IMR-90 (cell line): Measurements from ENCODE around the gene TRIM17. TPM values are rescaled to one million over a fixed set of nuclear protein-coding genes. Genes with fewer than 3 reads are reported as not detected.

ENCODE experiments used
- ATAC-seq: fragments of 200-7000 bp; cut with Tn5 transposase; 2 replicates; pipeline ENCODE4 v1.9.1; 2020; ENCODE audit warnings: low read depth, mild to moderate bottlenecking, moderate library complexity
- BruUV-seq: library from RNA; stranded (reverse); fragments of 400-500 nt; replicated peaks from 2 replicates; lab custom pipeline; 2021; lab: Mats Ljungman, UMichigan
- CTCF ChIA-PET: fragments of 300-600 bp; formaldehyde crosslinking; extraction: SDS; loops from one replicate; lab custom pipeline; 2021; ENCODE audit warnings: antibody characterized with exemption; lab: Yijun Ruan, JAX
- POLR2A ChIA-PET: fragments of 300-600 bp; sonication (Branson Sonifier 250); formaldehyde crosslinking; loops from one replicate; lab custom pipeline; 2022; ENCODE audit warnings: antibody characterized with exemption; ENCODE audit not compliant: unreplicated experiment; lab: Charles Lee
- DNase-seq: peaks from one replicate; pipeline ENCODE4 v3.0.0; 2013
- H2AFZ ChIP-seq: replicated peaks from 2 replicates; pipeline ENCODE3; 2013; ENCODE audit warnings: low read length, mild to moderate bottlenecking; ENCODE audit not compliant: poor library complexity
- H2AK5ac ChIP-seq: 2 replicates; pipeline ENCODE4 v1.6.1; 2013; ENCODE audit warnings: low read depth, low read length, inconsistent platforms
- H2AK9ac ChIP-seq: replicated peaks from 2 replicates; pipeline ENCODE3; 2013; ENCODE audit warnings: mild to moderate bottlenecking, low read depth, low read length, moderate library complexity; ENCODE audit not compliant: poor library complexity
- H2BK120ac ChIP-seq: 2 replicates; pipeline ENCODE4 v1.6.1; 2013; ENCODE audit warnings: low read depth, low read length, inconsistent platforms
- H2BK15ac ChIP-seq: 3 replicates; pipeline ENCODE4 v1.6.1; 2013; ENCODE audit warnings: low read depth, low read length, inconsistent platforms
- H2BK20ac ChIP-seq: 2 replicates; pipeline ENCODE4 v1.6.1; 2013; ENCODE audit warnings: low read depth, mild to moderate bottlenecking, inconsistent platforms, low read length, moderate library complexity
- H2BK5ac ChIP-seq: 2 replicates; pipeline ENCODE4 v1.6.1; 2013; ENCODE audit warnings: mild to moderate bottlenecking, low read depth, low read length, inconsistent platforms; ENCODE audit not compliant: poor library complexity, severe bottlenecking
- H3K14ac ChIP-seq: replicated peaks from 2 replicates; pipeline ENCODE4 v1.6.1; 2013; ENCODE audit warnings: low read depth, low read length, inconsistent platforms
- H3K18ac ChIP-seq: 2 replicates; pipeline ENCODE4 v1.6.1; 2013; ENCODE audit warnings: low read depth, low read length, control low read depth
- H3K23ac ChIP-seq: 2 replicates; pipeline ENCODE4 v1.6.1; 2013; ENCODE audit warnings: low read depth, low read length, inconsistent platforms
- H3K27ac ChIP-seq: 2 replicates; pipeline ENCODE4 v1.5.1; 2013; ENCODE audit warnings: mild to moderate bottlenecking, control low read depth, low read length; ENCODE audit not compliant: insufficient read depth
- H3K27me3 ChIP-seq: 2 replicates; pipeline ENCODE4 v1.6.1; 2013; ENCODE audit warnings: low read length; ENCODE audit not compliant: control insufficient read depth, insufficient read depth
- H3K36me3 ChIP-seq: 2 replicates; pipeline ENCODE4 v1.6.1; 2013; ENCODE audit warnings: low read length, mixed read lengths; ENCODE audit not compliant: control insufficient read depth, insufficient read depth
- H3K4ac ChIP-seq: 2 replicates; pipeline ENCODE4 v1.6.1; 2013; ENCODE audit warnings: low read depth, low read length, inconsistent platforms
- H3K4me1 ChIP-seq: 2 replicates; pipeline ENCODE4 v1.6.1; 2013; ENCODE audit warnings: low read length, mixed read lengths; ENCODE audit not compliant: control insufficient read depth, insufficient read depth
- H3K4me2 ChIP-seq: 2 replicates; pipeline ENCODE4 v1.6.1; 2013; ENCODE audit warnings: low read depth, mild to moderate bottlenecking, control low read depth, low read length, moderate library complexity
- H3K4me3 ChIP-seq: 2 replicates; pipeline ENCODE4 v1.5.1; 2013; ENCODE audit warnings: low read depth, mild to moderate bottlenecking, control low read depth, low read length, moderate library complexity; ENCODE audit not compliant: insufficient read depth
- H3K56ac ChIP-seq: 2 replicates; pipeline ENCODE4 v1.6.1; 2013; ENCODE audit warnings: low read length, inconsistent platforms; ENCODE audit not compliant: insufficient read depth; ENCODE audit errors: extremely low read depth
- H3K79me1 ChIP-seq, 2 experiments: 2 replicates each; pipeline ENCODE4 v1.6.1; 2013; ENCODE audit warnings: low read length in 2 of 2, inconsistent platforms in 1 of 2, low read depth in 1 of 2
- H3K9ac ChIP-seq: 2 replicates; pipeline ENCODE4 v1.6.1; 2013; ENCODE audit warnings: low read depth, low read length, control low read depth
- H3K9me1 ChIP-seq: 2 replicates; pipeline ENCODE4 v1.6.1; 2013; ENCODE audit warnings: low read length, inconsistent platforms; ENCODE audit not compliant: insufficient read depth
- H3K9me3 ChIP-seq: 2 replicates; pipeline ENCODE4 v1.6.1; 2013; ENCODE audit warnings: low read length; ENCODE audit not compliant: control insufficient read depth, insufficient read depth
- H4K20me1 ChIP-seq: 2 replicates; pipeline ENCODE4 v1.6.1; 2013; ENCODE audit warnings: low read length, inconsistent platforms; ENCODE audit not compliant: insufficient read depth
- H4K5ac ChIP-seq: 2 replicates; pipeline ENCODE4 v1.6.1; 2013; ENCODE audit warnings: mild to moderate bottlenecking, low read depth, low read length, control low read depth
- H4K8ac ChIP-seq, 2 experiments: 2 replicates each; pipeline ENCODE4 v1.6.1; 2013; ENCODE audit warnings: low read depth in 2 of 2, low read length in 2 of 2, control low read depth in 1 of 2, inconsistent platforms in 1 of 2
- H4K91ac ChIP-seq: 2 replicates; pipeline ENCODE4 v1.6.1; 2013; ENCODE audit warnings: low read depth, low read length, inconsistent platforms; ENCODE audit not compliant: insufficient read depth
- CEBPB ChIP-seq: IDR thresholded peaks from 2 replicates; pipeline ENCODE4 v1.6.1; 2012; ENCODE audit warnings: low read depth, low read length, improper control_type of control experiment
- CTCF ChIP-seq: conservative IDR thresholded peaks from 2 replicates; pipeline ENCODE4 v1.5.1; 2012; ENCODE audit warnings: mild to moderate bottlenecking, low read depth, low read length, improper control_type of control experiment
- ELK1 ChIP-seq: fragments of 150-350 bp; IDR thresholded peaks from 2 replicates; pipeline ENCODE4 v1.6.1; 2016; ENCODE audit warnings: low read depth, mild to moderate bottlenecking, low read length, moderate library complexity, borderline replicate concordance
- MAFK ChIP-seq: IDR thresholded peaks from 2 replicates; pipeline ENCODE4 v1.6.1; 2012; ENCODE audit warnings: low read depth, low read length, improper control_type of control experiment
- MXI1 ChIP-seq: IDR thresholded peaks from 2 replicates; pipeline ENCODE4 v1.6.1; 2012; ENCODE audit warnings: low read depth, mild to moderate bottlenecking, low read length, moderate library complexity, borderline replicate concordance
- NFE2L2 ChIP-seq: fragments of 150-350 bp; IDR thresholded peaks from 2 replicates; pipeline ENCODE4 v1.6.1; 2016; ENCODE audit warnings: low read depth, mild to moderate bottlenecking, low read length
- POLR2A ChIP-seq: IDR thresholded peaks from 2 replicates; pipeline ENCODE4 v1.6.1; 2012; ENCODE audit warnings: mild to moderate bottlenecking, low read depth, low read length
- RAD21 ChIP-seq: IDR thresholded peaks from 2 replicates; pipeline ENCODE4 v1.6.1; 2012; ENCODE audit warnings: low read length, improper control_type of control experiment
- RCOR1 ChIP-seq: IDR thresholded peaks from 2 replicates; pipeline ENCODE4 v1.6.1; 2012; ENCODE audit warnings: mild to moderate bottlenecking, low read length, improper control_type of control experiment; ENCODE audit not compliant: insufficient replicate concordance
- RFX5 ChIP-seq: IDR thresholded peaks from 2 replicates; pipeline ENCODE4 v1.8.0; 2012; ENCODE audit warnings: low read depth, mild to moderate bottlenecking, low read length, moderate library complexity
- SMC3 ChIP-seq: fragments of 150-350 bp; IDR thresholded peaks from 2 replicates; pipeline ENCODE4 v1.6.1; 2016; ENCODE audit warnings: low read depth, mild to moderate bottlenecking, antibody characterized with exemption, low read length, moderate library complexity
- USF2 ChIP-seq: fragments of 150-350 bp; IDR thresholded peaks from 2 replicates; pipeline ENCODE4 v1.6.1; 2017; ENCODE audit warnings: mild to moderate bottlenecking, antibody characterized with exemption, low read length, low read depth
- WGBS, 2 experiments: methylation state at CpG; one replicate each; pipeline versions ENCODE4 v1.1.5 to v1.1.7; 2013; ENCODE audit warnings: missing lambda C conversion rate in 2 of 2; ENCODE audit not compliant: insufficient read length in 1 of 2; ENCODE audit errors: extremely low coverage in 2 of 2; 5-methylcytosine and 5-hydroxymethylcytosine counted together
- dilution Hi-C: fragments of 300-500 bp; cut with HindIII; formaldehyde crosslinking; loops from one replicate; pipeline ENCODE4 v1.14.3; 2018; ENCODE audit warnings: low sequenced_read_pairs; ENCODE audit not compliant: unreplicated experiment
- in situ Hi-C: fragments of 300-500 bp; cut with MboI; formaldehyde crosslinking; loops from 3 replicates; pipeline ENCODE4 v1.14.3; 2019; ENCODE audit warnings: low sequenced_read_pairs, inconsistent platforms, mixed read lengths
- intact Hi-C: fragments of 100-400 bp; cut with micrococcal nuclease; formaldehyde crosslinking; loops from 2 replicates; pipeline ENCODE4 v1.10.0; 2022
- polyA plus RNA-seq, 3 experiments: library from polyadenylated mRNA; depleted of rRNA; stranded (reverse); fragments of >200 nt; gene quantifications; 2 replicates each; pipeline ENCODE4 v1.2.3, GENCODE V29; 2012; ENCODE audit warnings: low replicate concordance in 1 of 3
- total RNA-seq: library from RNA; depleted of rRNA; stranded (reverse); fragments of >200 nt; gene quantifications from 2 replicates; pipeline ENCODE4 v1.2.3, GENCODE V29; 2012

The TRIM17 gene
- total and polyA plus RNA-seq, 2 of the 4 experiments (the other 2 are of a cell fraction), result 0.39 TPM; not detected in 1

- no peak overlapping the region for H2BK5ac ChIP-seq
- no peak overlapping the region for H3K18ac ChIP-seq
- ChIA-PET POLR2A (interaction anchor here (1.1 kb wide), 1 partner anchor 47 kb away, joined by 3 read pairs; no protein-coding TSS in a partner anchor), CTCF (no interaction called here)
- 69% methylated on average over 2 of the region's 10 CpGs; no CpG with 5 or more reads in 1 of the 2 experiments for WGBS, 2 experiments
- BruUV-seq, result no TSS peak
- no peak overlapping the region for H2BK120ac ChIP-seq
- H2AK9ac ChIP-seq, result no peak overlapping the region
- H4K91ac ChIP-seq, result no peak overlapping the region
- H3K4me1 ChIP-seq, result no peaks in the 10 kb centered on the region
- no peak overlapping the region for H3K56ac ChIP-seq
- DNase-seq (peak; percentile 25), ATAC-seq (no peak)
- intact Hi-C loops, result no loop called here
- H3K4me2 ChIP-seq, result no peak overlapping the region
- no peak overlapping the region for H3K4me3 ChIP-seq
- H2BK20ac ChIP-seq, result no peak overlapping the region
- H2AFZ ChIP-seq, result no peak overlapping the region
- H3K9ac ChIP-seq, result no peak overlapping the region
- no peak overlapping the region for H3K27ac ChIP-seq
- no peak for TF ChIP-seq POLR2A
- TF ChIP-seq RCOR1, result no peak
- TF ChIP-seq CTCF, result no peak
- TF ChIP-seq SMC3, result no peak
- no peak for TF ChIP-seq USF2
- TF ChIP-seq RAD21, result no peak
- no peak for TF ChIP-seq CEBPB
- TF ChIP-seq MAFK, result no peak
- TF ChIP-seq RFX5, result no peak
- no peak for TF ChIP-seq MXI1
- TF ChIP-seq ELK1, result no peak
- no peak for TF ChIP-seq NFE2L2
- H2BK15ac ChIP-seq, result no peak overlapping the region
- no peaks in the 10 kb centered on the region for H3K9me3 ChIP-seq
- no peaks in the 10 kb centered on the region for H3K36me3 ChIP-seq
- H4K20me1 ChIP-seq, result 0 out of 2 replicates have a peak, but pooled peaks cover under 1% of the 10 kb centered on the region
- H3K79me1 ChIP-seq, result peaks cover 11 to 12% of the 10 kb centered on the region in 2 experiments
- H3K4ac ChIP-seq, result no peak overlapping the region
- no peaks in the 10 kb centered on the region for H3K9me1 ChIP-seq
- no peak overlapping the region for H2AK5ac ChIP-seq
- dilution Hi-C loops, result no loop called here
- no peak overlapping the region for H3K14ac ChIP-seq
- in situ Hi-C loops, result no loop called here
- H3K23ac ChIP-seq, result no peak overlapping the region
- H3K27me3 ChIP-seq, result peaks cover 4% of the 10 kb centered on the region
- H4K5ac ChIP-seq, result no peak overlapping the region
- H4K8ac ChIP-seq, result no peak overlapping the region
These were observed 35.7 kb upstream of the TRIM17 start for GRCh38 chr1:228452194-228453021.
